GM19324 (cell line): ENCODE data around the gene FAM193A.
"Not testable (repeated sequence)": the region's sequence is repeated elsewhere in the genome, so short reads cannot be mapped to it uniquely, and the experiment has no call there.

Source experiments
- ATAC-seq: cut with Tn5 transposase; IDR thresholded peaks from one replicate; pipeline ENCODE4 v1.9.1; 2021; ENCODE audit warnings: mild to moderate bottlenecking, moderate library complexity; ENCODE audit not compliant: unreplicated experiment, low FRiP score

FAM193A gene

DNA sequence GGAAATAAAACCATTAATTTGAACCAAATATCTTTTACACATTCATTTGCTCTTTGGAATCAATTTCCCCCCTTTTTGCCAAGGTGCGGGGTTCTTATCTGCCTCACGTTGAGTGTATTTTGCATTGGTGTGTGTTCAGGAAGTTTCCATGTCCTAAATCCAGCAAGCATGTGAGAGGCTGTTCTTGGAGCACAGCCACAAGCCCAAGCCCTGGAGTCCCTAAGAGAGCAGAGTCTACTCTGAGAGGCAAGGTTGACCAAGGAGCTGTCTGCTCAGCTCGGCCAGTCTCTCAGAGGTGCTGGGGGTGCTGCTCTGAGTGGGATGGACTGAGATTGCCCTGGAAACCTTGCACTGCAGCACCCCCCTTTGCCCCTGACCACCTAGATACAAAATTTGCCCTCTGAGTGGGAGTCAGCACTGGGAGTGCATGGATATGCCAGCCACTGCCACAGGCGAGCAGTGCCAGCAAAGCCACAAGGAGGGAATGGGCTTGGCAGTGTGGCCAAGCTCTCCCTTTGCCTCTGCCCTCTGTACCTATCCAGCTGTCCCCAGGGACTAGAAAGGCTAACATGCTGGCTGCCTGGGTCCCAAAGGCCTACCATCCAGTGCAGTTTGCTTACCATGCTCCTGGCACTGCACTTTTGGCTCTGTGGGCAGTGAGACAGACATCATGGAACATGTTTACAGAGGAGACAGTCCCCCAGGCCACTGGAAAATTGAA is 20.5 kb upstream of the FAM193A start:
- no peak for ATAC-seq

DNA sequence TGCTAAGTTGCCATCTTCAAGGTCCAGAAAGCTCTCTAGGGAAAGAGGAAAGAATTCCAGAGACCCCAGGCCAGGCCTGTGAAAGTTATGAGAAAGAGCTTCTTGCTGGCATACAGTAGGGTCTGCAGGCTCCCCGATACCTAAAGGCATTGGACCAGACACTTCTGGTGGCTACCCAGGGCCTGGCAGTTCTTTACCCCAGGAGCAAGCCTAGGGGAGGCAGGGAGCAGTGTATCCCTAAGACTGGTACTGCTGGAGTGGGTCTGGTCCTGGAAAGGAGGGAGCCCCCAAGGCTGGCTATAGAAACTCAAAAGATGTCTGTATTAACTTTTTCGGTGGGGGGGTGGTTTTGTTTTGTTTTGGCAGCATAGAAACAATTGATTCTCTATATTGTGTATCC is 19.8 kb upstream of the FAM193A start:
- ATAC-seq = no peak

DNA sequence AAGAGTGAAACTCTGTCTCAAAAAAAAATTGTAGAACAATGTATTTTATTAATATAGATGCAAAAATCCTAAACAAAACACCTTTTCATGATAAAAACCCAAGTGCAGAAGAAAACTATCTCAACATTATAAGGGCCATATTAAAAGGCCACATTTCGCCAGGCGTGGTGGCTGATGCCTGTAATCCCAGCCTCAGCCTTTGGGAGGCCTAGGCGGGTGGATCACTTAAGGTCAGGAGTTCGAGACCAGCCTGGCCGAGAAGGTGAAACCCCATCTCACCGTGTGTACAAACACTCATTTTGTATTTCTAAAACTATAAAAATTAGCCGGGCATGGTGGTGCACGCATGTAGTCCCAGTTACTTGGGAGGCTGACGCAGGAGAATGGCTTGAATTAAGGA is 9.9 kb upstream of the FAM193A start:
- no peak for ATAC-seq

DNA sequence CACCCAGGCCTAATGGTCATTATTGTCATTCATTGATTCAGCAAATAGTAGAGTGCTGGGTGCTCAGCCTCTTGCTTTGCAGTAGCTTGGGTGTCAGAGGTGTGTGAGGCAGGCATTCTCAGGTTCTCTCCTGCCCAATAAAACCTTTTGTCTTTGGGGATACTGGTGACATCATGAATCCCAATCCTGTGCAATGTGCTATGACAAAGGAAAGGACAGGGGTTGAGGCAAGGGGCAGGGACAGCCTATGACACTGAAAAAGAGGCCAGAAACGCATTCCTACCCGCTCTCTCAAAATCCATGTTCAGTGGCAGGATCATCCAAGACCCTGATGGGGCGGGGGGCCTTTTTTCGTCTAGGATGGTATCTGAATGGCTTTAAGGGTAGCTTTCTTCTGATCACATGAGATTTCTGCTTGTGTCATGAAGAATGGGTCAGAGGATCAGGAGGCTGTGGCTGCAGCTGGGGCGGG is 1.5 kb upstream of the FAM193A start:
- no peak for ATAC-seq

DNA sequence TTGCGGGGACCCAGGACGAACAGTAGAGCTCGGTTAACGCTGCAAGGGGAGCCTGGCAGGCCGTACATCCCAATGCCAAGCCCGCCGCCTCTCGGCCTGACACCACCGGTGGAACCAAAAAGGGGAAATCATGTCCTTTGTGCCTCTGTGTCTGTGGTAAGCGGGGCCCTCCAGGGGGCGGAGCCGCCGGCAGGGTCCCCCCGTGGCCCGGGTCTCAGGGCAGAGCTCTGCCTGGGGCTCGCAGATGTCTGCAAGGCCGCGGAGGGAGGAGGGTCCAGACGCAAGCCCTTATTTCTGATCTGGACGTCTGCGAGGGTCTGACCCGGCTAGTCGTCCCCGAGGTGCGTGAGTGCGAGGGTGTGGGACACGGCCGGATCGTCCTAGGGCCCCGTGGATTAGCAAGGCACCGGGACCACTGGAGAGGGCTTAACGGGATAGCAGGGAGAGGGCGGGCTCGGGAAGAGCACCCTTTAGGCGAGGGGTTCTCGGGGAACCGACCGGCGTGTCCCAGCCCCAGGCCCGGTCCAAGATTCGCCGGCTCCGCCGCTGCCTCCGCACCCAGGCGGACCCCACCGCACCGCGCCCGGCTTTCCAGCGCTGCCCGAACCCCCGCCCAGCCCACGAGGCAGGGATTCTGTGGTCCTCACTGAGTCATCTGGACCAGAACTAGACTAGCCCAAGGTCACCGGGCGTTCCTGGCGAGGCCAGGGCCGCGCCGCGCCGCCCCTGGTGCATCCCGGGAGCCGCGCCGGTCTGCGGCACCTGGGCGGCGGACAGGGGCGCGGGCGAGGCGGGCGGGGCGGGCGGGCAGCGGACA is 863 bp upstream of the FAM193A start:
- no peak for ATAC-seq

DNA sequence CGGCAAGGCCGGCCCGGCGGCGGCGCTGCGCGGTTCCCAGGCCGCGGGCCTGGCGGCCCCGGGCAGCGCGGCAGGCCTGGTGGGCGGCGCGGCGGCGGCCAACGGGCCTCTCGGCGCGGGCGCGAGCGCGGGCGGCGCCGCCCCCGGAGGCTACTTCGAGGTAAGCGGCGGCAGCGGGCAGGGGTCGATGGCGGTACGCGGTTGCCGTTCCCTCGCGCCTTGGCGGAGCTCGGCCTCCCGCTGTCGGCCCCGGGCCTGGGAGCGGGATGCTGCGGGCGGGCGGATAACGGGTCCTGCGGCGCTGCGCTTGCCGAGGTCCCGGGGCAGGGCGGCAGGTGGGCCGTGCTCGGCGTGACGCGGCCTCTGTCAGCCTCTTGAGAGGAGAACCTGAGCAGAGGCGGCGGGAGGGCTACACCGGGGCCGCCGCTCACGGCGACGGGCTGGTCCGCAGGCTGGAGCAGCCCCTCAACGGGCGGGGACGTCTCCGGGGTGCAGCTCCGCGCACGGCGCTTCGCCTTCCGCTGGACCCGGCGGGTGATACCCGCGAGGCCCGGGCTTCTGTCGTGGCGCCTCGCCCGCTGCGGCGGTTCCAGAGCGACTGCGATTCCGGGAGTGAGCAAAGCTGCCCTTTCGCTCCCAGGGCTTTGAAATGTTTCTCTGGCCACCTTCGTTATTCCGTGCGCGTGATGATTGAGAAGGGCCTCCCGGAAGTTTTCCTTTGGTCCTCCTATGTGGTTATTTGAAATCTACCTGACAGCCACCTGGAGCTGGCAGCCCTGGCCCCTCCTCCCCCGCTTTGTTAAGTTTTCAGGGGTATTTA is 774 bp downstream of the FAM193A start:
- peak; percentile 30 for ATAC-seq

DNA sequence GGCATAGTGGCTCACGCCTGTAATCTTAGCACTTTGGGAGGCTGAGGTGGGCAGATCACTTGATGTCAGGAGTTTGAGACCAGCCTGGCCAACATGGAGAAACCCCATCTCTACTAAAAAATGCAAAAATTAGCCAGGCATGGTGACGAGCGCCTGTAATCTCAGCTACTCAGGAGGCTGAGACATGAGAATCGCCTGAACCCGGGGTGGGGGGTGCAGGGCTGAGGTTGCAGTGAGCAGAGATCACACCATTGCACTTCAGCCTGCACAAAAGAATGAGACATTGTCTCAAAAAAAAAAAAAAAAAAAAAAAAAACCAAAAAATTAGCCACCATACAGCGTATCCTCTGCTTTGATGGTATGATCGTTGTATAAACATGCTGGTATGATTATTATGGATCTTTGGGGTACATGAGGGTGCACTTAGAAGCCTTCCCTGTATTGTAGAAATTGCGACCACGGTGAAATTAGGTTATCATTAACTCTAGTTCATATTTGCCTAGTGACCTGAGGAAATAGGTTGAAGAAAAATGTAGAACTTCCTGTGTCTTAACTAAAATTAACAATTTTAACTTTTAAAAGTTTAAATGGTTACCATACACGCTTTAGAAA is 7.2 kb downstream of the FAM193A start:
- ATAC-seq = not testable (repeated sequence)

DNA sequence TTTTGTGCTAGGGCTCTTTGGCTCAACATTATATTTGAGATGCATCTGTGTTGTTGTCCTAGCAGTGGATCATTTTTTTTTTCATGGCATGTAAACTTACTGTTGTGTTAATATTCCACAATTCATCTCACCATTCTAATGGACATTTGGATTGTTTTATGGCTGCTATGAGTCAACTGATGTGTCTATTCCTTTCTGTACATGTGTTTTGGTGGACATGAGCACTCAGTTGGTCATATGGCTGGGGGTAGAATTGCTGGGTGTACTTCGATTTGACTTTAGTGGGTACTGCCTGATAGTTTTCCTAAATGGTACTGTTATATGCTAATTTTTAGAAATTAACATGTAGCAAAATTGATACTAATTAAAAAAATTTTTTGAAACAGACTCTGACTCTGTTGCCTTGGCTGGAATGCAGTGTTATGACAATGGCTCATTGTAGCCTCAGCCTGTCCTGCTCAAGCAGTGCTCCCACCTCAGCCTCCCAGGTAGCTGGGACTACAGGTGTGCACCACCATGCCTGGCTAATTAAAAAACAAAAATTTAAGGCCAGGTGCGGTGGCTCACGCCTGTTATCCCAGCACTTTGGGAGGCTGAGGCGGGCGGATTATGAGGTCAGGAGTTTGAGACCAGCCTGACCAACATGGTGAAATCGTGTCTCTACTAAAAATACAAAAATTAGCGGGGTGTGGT is 9.0 kb downstream of the FAM193A start:
- no peak for ATAC-seq

DNA sequence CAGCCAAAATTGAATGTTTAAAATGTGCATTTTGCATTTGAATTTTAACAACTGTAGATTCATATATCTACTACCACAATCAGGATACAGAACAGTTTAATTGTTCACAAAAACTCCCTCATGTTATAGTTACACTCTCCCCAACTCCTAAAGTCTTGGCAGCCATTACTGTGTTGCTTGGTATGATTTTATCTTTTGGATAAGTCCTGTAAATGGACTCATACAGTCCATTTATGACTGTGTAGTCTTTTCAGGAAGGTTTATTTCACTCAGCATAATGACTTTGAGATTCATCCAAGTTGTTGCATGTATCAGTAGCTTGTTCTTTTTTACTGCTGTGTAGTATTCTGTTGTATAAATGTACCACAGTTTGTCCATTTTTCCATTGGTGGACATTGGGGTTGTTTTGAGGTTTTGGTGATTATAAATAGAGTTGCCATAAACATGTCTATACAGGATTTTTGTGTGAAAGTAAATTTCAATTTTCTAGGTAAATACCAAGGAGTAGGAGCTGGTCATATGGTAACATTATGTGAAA is 9.9 kb downstream of the FAM193A start:
- no peak for ATAC-seq

DNA sequence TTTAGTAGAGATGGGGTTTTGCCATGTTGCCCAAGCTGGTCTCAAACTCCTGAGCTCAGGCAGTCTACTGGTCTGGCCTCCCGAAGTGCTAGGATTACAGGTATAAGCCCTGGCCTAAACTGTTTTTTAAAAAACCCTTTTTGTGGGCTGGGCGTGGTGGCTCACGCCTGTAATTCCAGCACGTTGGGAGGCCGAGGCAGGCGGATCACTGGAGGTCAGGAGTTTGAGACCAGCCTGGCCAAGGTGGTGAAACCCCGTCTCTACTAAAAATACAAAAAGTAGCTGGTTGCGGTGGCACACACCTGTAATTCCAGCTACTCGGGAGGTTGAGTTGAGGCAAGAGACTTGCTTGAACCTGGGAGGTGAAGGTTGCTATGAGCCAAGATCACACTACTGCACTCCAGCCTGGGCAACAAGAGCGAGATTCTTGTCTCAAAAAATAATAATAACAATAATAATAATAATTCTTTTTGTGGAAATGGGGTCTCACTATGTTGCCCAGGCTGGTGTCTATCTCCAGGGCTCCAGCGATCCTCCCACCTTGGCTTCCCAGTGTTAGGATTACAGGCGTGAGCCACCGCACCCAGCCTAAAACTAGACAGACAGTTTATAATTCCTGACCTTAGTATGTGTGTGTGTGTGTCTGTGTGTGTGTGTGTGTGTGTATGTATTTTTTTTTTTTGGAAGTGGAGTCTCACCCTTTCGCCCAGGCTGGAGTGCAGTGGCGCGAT is 10.7 kb downstream of the FAM193A start:
- ATAC-seq = not testable (repeated sequence)

DNA sequence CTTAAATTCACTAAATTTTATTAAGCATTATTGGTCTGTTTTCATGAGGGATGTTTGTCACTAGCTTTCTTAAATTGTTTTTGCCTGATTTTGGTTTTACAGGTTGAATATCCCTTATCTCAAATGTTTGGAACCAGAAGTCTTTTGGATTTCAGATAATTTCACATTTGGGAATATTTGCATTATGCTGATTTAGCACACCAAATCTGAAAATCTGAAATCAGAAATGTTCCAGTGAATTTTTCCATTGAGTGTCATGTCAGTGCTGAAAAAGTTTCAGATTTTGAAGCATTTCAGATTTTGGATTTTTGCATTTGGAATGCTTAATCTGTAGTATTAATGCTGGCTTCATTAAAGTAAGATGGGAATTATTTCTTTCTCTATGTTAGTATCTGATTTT is 14.7 kb downstream of the FAM193A start:
- ATAC-seq = no peak

DNA sequence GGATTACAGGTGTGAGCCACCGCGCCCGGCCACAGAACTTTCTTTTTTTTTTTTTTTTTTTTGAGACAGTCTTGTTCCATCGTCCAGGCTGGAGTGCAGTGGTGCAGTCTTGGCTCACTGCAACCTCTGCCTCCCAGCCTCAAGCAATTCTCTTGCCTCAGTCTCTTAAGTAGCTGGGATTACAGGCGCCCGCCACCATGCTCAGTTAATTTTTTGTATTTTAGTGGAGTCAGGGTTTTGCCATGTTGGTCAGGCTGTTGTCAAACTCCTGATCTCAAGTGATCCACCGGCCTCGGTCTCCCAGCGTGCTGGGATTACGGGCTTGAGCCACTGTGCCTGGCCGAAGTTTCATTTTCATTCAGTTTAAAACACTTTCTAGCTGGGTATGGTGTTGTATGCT is 16.4 kb downstream of the FAM193A start:
- ATAC-seq = no peak

DNA sequence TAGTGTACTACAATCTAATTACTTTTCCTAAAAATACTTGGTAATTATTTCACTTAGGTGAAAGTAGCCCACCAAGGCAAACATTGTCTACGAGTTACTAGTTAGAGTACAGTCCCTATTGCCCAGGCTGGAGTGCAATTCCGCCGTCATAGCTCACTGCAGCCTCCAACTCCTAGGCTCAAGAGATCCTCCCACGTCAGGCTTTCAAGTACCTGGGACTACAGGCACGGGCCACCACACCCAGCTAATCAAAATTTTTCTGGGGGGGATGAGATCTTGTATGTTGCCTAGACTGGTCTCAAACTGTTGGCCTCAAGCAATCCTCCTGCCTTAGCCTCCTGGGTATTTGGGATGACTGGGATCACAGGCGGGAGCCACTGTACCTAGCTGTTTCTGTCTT is 21.9 kb downstream of the FAM193A start:
- ATAC-seq = no peak

DNA sequence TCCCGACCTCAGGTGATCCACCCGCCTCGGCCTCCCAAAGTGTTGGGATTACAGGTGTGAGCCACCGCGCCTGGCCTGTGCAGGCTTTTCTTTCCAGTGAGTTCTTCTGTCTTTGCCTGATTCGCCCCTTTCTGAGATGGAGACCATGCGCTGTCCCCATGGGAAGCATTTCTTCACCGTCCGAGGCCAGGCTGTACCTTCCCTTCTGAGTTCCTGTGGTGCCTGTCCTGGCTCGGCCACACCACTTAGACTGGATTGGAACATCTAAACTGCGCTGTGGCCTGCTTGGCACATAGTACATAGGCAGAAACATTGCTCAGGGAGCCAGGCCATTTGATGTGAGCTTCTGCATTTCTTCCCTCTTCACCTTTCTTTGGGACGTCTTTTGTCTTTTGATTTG is 23.7 kb downstream of the FAM193A start:
- no peak for ATAC-seq

DNA sequence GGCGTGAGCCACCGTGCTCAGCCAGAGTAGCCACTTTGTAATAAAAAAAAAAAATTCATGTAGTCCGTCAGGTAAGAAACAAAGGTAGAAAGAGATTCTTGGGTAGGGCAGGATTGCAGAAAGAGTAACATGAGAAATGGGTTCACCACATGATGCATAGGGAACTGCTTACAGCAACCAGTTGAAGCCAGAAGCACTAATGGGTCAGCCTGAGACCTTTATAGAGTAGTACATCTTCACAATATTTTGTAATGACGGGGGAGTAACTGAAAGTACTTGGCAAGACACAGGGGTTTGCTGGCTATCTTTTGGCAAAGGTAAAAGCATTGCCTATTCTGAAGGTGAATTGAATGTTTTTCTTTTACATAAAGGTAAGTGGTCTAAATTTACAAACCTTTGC is 29.1 kb downstream of the FAM193A start:
- ATAC-seq = no peak

DNA sequence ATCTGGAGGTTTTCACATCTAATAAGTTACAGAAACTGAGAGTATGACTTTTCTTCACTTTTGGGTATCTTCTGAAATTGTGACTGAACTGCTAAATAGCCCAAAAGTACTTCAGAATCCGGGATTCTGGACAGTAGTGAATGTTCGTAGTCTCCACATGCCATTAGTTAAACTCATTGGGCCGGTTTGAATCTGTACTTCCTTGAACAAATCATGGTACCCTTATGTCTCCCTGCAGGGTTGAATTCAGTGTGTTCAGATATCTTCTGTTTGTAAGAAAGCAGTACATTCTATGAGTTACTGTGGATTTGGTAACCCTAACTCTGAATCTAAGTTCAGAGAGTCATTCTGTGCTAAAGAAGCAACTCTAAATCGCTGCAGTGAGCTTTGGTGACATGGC is 33.6 kb downstream of the FAM193A start:
- no peak for ATAC-seq

DNA sequence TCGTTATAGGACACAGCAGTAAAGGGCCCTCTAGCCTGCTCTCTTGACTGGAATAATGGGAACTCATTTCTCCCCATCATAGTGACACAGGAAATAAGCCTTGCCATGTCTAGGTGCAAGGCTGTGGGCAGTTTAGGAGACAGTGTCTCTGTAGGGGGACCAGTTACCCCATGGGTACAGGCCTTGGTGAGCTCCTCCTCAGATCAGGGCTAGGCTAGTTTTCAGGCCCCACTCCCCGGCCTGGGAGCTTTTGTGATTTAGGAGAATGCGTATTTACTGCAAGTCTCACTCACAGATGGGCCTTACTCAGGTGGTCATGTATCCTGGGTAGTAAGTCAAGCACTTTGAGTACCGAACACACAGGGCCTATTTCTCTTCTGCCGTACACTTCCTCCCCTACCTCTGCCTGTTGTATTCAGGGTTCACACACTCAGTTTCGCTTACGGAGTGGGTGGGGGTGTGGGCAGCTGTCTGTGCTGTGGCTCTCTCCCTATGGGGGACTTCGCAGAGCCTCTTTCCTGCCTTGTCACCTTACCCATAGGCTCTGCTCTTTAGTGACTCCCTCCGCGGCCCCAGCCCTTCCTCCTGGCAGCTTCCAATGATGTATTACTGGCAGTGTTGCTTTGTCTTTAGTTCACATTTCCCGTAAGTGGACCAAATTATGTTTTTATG is 34.2 kb downstream of the FAM193A start:
- ATAC-seq = peak; percentile 87

DNA sequence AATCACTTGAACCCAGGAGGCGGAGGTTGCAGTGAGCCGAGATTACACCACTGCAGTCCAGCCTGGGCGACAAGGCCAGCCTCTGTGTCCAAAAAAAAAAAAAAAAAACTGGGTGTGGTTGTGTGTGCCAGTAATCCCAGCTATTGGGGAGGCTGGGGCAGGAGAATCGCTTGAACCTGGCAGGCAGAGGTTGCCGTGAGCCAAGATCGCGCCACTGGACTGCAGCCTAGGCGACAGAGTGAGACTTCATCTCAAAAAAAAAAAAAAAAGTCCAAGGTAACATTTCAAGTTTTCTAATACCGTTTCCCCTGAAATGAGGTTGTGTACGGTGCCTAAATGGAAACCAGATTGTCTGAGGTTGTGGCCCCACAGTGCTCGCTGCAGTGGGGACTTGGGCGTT is 35.6 kb downstream of the FAM193A start:
- no peak for ATAC-seq

DNA sequence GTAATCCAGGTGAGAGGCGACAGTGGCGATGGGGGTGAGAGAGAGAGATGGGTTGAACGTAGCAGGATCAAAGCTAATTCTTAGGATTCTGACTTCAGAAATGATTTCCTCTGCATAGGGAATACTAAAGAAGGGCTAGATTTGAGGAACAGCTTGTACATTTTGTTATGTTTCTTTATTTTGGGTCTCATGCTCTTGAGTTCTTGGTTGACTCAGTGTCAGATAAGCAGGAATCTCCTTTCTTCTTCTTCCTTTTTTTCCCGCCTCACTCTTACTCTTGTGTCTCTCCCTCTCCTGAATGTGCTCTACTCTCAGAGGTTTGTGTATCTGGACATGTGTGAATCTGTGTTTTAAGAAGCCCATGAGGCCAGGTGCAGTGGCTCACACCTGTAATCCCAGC is 36.4 kb downstream of the FAM193A start:
- ATAC-seq = no peak
